ENCODE results near the gene SRL.
A peak's percentile ranks its signal among the peaks of the same experiment; 100 is the strongest.
"Not testable (repeated sequence)": the region's sequence is repeated elsewhere in the genome, so short reads cannot be mapped to it uniquely, and the experiment has no call there.

Gene SRL

GRCh38 chr16:4157376-4157825 is 84.5 kb downstream of the SRL start:
- no peak for DNase-seq

- DNase-seq = not testable (repeated sequence)
Observed at GRCh38 chr16:4156503-4156902, 85.4 kb downstream of the SRL start.

GRCh38 chr16:4153364-4153763 is 88.5 kb downstream of the SRL start:
- DNase-seq = not testable (repeated sequence)

- no peak for DNase-seq
Observed at GRCh38 chr16:4152267-4152666, 89.6 kb downstream of the SRL start.

GRCh38 chr16:4147236-4147635 is 94.6 kb downstream of the SRL start:
- no peak for DNase-seq

GRCh38 chr16:4142268-4142667 is 99.6 kb downstream of the SRL start:
- DNase-seq = peak; percentile 85

GRCh38 chr16:4141604-4142003 is 100.3 kb downstream of the SRL start:
- DNase-seq = no peak

- peak; percentile 13 for DNase-seq
Observed at GRCh38 chr16:4140652-4141051, 101.2 kb downstream of the SRL start.

GRCh38 chr16:4139968-4140367 is 101.9 kb downstream of the SRL start:
- DNase-seq = no peak

Measured in SIG-M5 (cell line).